Caco-2 (cell line): ENCODE measurements around the gene SYCP2. TPM values are rescaled to one million over a fixed set of nuclear protein-coding genes. Genes with fewer than 3 reads are reported as not detected.

Experiments
- BruUV-seq: library from RNA; stranded (reverse); fragments of 400-500 nt; replicated peaks from 2 replicates; lab custom pipeline; 2021; lab: Mats Ljungman, UMichigan
- CTCF ChIA-PET: fragments of 300-600 bp; sonication (Branson Sonifier 250); formaldehyde crosslinking; loops from one replicate; lab custom pipeline; 2022; ENCODE audit warnings: antibody characterized with exemption; lab: Charles Lee
- POLR2A ChIA-PET: fragments of 300-600 bp; sonication (Branson Sonifier 250); formaldehyde crosslinking; loops from one replicate; lab custom pipeline; 2022; ENCODE audit warnings: antibody characterized with exemption; lab: Charles Lee
- DNase-seq, 2 experiments: peaks; one replicate each; pipeline versions ENCODE4 v3.0.0 to v3.0.0-alpha.2; 2020 to 2022
- H3K27me3 ChIP-seq: replicated peaks from 2 replicates; pipeline ENCODE4 v1.6.0; 2011; ENCODE audit warnings: low read length; ENCODE audit not compliant: control insufficient read depth, insufficient read depth
- H3K36me3 ChIP-seq: 2 replicates; pipeline ENCODE4 v1.5.1; 2011; ENCODE audit warnings: low read length; ENCODE audit not compliant: control insufficient read depth, insufficient read depth
- H3K4me1 ChIP-seq: fragments of 250-450 bp; sonication (Bioruptor Pico); 2 replicates; pipeline ENCODE4 v1.5.1; 2020; ENCODE audit warnings: mild to moderate bottlenecking
- H3K4me3 ChIP-seq: 2 replicates; pipeline ENCODE4 v1.5.1; 2011; ENCODE audit warnings: low read depth, mild to moderate bottlenecking, control low read depth, low read length
- H3K9me3 ChIP-seq: fragments of 250-450 bp; sonication (Bioruptor Pico); 2 replicates; pipeline ENCODE4 v1.5.1; 2020; ENCODE audit warnings: mild to moderate bottlenecking, moderate library complexity
- H3K27ac Mint-ChIP-seq: one replicate; pipeline ENCODE4 v1.8.0; 2022; ENCODE audit warnings: mixed read lengths; ENCODE audit not compliant: unreplicated experiment
- H3K27me3 Mint-ChIP-seq: one replicate; pipeline ENCODE4 v1.8.0; 2022; ENCODE audit warnings: mixed read lengths; ENCODE audit not compliant: insufficient read depth, unreplicated experiment
- H3K36me3 Mint-ChIP-seq: one replicate; pipeline ENCODE4 v1.8.0; 2022; ENCODE audit warnings: mild to moderate bottlenecking, mixed read lengths; ENCODE audit not compliant: insufficient read depth, unreplicated experiment
- H3K4me1 Mint-ChIP-seq: one replicate; pipeline ENCODE4 v1.8.0; 2022; ENCODE audit warnings: low read depth, mixed read lengths; ENCODE audit not compliant: unreplicated experiment
- H3K4me3 Mint-ChIP-seq: one replicate; pipeline ENCODE4 v1.8.0; 2022; ENCODE audit warnings: mild to moderate bottlenecking, moderate library complexity, mixed read lengths; ENCODE audit not compliant: unreplicated experiment
- H3K9me3 Mint-ChIP-seq: one replicate; pipeline ENCODE4 v1.8.0; 2022; ENCODE audit warnings: mixed read lengths; ENCODE audit not compliant: unreplicated experiment
- intact Hi-C: fragments of 100-400 bp; cut with micrococcal nuclease; formaldehyde crosslinking; loops from one replicate; pipeline ENCODE4 v1.10.0; 2022; ENCODE audit not compliant: unreplicated experiment
- total RNA-seq: library from RNA; stranded (reverse); gene quantifications from 2 replicates; pipeline ENCODE4 v1.2.3, GENCODE V29; 2022
- TF ChIP-seq, protein P1 (sequence below), 2 experiments: fragments of 200-600 bp in 1 of 2; IDR thresholded peaks; 1 replicate in 1 of 2; 2 replicates in 1 of 2; pipeline versions ENCODE4 v1.5.1 to v1.8.0; 2011 to 2022; ENCODE audit warnings: antibody characterized with exemption in 1 of 2, control low read depth in 1 of 2, inconsistent platforms in 1 of 2, low read depth in 1 of 2, low read length in 1 of 2, mild to moderate bottlenecking in 1 of 2, moderate library complexity in 1 of 2; ENCODE audit not compliant: insufficient read depth in 1 of 2, severe bottlenecking in 1 of 2, unreplicated experiment in 1 of 2

The SYCP2 gene
- total RNA-seq, 1 experiment from 2014 or later, result 68.7 TPM

DNA sequence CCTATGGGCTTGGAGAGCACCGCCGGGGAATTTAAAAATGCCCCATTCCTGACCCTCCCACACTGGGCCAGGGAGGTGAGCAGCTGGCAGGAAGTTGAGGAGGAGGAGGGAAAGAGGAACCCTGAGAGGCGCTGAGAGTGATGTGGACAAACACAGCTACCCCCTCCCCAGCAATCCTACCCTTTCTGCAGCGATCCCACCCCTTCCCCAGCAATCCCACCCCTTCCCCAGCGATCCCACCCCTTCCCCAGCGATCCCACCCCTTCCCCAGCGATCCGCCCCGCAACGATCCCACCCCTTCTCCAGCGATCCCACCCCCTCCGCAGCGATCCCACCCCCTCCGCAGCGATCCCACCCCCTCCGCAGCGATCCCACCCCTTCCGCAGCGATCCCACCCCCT lies 111.6 kb downstream of the SYCP2 start:
- no TSS peak for BruUV-seq
- Mint-ChIP-seq H3K4me1 (peaks cover 6% of the 10 kb centered on the region), H3K27me3 (peaks cover 9% of the 10 kb centered on the region), H3K27ac (no peak overlapping the region), H3K9me3 (no peaks in the 10 kb centered on the region), H3K36me3 (no peaks in the 10 kb centered on the region), H3K4me3 (no peak overlapping the region)
- Histone ChIP-seq H3K4me1 (no peaks in the 10 kb centered on the region), H3K9me3 (no peaks in the 10 kb centered on the region), H3K27me3 (no peaks in the 10 kb centered on the region), H3K4me3 (no peak overlapping the region), H3K36me3 (no peaks in the 10 kb centered on the region)
- peak in 1 of 2 experiments; percentile 28 for DNase-seq
- POLR2A ChIA-PET, result no interaction called here
- TF ChIP-seq, protein P1, sequence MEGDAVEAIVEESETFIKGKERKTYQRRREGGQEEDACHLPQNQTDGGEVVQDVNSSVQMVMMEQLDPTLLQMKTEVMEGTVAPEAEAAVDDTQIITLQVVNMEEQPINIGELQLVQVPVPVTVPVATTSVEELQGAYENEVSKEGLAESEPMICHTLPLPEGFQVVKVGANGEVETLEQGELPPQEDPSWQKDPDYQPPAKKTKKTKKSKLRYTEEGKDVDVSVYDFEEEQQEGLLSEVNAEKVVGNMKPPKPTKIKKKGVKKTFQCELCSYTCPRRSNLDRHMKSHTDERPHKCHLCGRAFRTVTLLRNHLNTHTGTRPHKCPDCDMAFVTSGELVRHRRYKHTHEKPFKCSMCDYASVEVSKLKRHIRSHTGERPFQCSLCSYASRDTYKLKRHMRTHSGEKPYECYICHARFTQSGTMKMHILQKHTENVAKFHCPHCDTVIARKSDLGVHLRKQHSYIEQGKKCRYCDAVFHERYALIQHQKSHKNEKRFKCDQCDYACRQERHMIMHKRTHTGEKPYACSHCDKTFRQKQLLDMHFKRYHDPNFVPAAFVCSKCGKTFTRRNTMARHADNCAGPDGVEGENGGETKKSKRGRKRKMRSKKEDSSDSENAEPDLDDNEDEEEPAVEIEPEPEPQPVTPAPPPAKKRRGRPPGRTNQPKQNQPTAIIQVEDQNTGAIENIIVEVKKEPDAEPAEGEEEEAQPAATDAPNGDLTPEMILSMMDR (IDR thresholded peaks at IDR 0.05; ENCODE audit: insufficient read depth in 1 of 2, low read depth in 1 of 2, low read length in 1 of 2, severe bottlenecking in 1 of 2, unreplicated experiment in 1 of 2), result no peak
- intact Hi-C loops, result no loop called here
- CTCF ChIA-PET, result interaction anchor here (0.6 kb wide), 1 partner anchor 9 kb away, joined by 3 read pairs; no protein-coding TSS in a partner anchor

DNA sequence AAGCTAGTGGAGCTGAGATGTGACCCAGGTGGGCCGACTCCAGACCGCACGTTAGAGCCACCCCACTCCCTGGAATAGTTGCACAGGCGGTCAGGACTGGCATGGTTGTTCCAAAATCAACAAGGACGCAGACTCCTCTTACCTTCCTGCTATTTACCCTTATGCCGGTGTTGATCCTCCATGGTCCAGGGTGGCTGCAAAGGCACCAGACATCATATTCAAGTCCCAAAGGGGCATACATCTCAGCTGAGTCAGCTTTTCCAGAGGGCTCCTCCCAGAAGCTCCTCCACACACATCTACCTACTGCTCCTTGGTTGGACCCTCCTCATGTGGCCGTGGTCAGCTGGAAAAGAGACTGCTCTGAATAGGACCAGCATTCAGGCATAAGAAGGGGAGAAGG lies 112.2 kb downstream of the SYCP2 start:
- H3K4me3 Mint-ChIP-seq, result no peak overlapping the region
- H3K36me3 Mint-ChIP-seq, result no peaks in the 10 kb centered on the region
- Histone ChIP-seq H3K4me3 (no peak overlapping the region), H3K27me3 (no peaks in the 10 kb centered on the region), H3K4me1 (no peaks in the 10 kb centered on the region), H3K9me3 (no peaks in the 10 kb centered on the region), H3K36me3 (no peaks in the 10 kb centered on the region)
- H3K4me1 Mint-ChIP-seq, result peaks cover under 1% of the 10 kb centered on the region
- no peaks in the 10 kb centered on the region for H3K9me3 Mint-ChIP-seq
- TF ChIP-seq, protein P1 (IDR thresholded peaks at IDR 0.05; ENCODE audit: insufficient read depth in 1 of 2, low read depth in 1 of 2, low read length in 1 of 2, severe bottlenecking in 1 of 2, unreplicated experiment in 1 of 2), result no peak
- no peak overlapping the region for H3K27ac Mint-ChIP-seq
- ChIA-PET POLR2A (interaction anchor here (0.6 kb wide), 1 partner anchor 30 kb away, joined by 3 read pairs; no protein-coding TSS in a partner anchor), CTCF (interaction anchor here (0.6 kb wide), 1 partner anchor 9 kb away, joined by 3 read pairs; no protein-coding TSS in a partner anchor)
- peaks cover 13% of the 10 kb centered on the region for H3K27me3 Mint-ChIP-seq
- no peak for DNase-seq
- intact Hi-C loops, result no loop called here
- BruUV-seq, result no TSS peak

DNA sequence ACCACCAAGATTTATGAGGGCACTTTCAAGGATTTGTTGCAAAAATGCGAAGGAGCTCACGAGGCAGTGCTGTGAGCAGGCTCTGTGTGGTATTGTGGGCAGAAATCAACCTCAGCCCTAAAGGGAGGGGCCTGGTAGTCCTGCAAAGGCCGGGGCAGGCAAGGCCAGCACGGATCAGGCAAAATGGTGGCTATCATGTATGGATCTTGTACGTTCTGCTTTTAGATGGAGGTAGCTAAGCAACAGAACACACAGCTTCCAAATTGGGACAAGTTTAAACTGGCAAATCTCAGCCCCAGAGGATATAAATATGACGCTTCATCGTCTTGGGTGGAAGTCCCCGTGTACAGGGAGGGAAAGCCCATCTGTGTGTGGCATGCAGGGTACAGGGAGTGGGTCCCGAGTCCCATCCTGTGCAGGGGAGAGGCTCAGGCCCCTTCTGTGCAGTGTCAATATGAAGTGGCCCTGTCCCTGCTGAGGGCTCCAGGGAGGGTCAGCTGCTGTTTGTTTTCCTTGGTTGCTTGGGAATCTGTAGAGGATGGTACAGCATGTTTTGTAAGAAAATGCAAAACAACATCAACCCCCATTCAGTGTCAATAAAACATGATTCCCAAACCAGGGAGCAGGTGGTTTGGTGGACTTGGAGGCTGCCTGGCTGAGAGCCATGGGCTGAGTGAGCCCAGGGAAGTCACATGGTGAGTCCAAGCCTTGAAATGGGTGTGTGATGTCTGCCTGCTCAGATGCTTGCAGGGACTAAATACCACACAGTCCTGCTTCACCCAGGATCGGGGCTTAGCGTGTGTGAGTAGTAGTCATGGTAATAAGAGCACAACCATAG lies 113.0 kb downstream of the SYCP2 start:
- TF ChIP-seq, protein P1 (IDR thresholded peaks at IDR 0.05; ENCODE audit: insufficient read depth in 1 of 2, low read depth in 1 of 2, low read length in 1 of 2, severe bottlenecking in 1 of 2, unreplicated experiment in 1 of 2), result no peak
- ChIA-PET CTCF (interaction anchor here (1.4 kb wide), 1 partner anchor 29 kb away, joined by 5 read pairs; no protein-coding TSS in a partner anchor), POLR2A (interaction anchor here (0.6 kb wide), 1 partner anchor 31 kb away, joined by 3 read pairs; no protein-coding TSS in a partner anchor)
- Mint-ChIP-seq H3K27me3 (peaks cover 12% of the 10 kb centered on the region), H3K36me3 (no peaks in the 10 kb centered on the region), H3K27ac (no peak overlapping the region), H3K4me1 (no peaks in the 10 kb centered on the region), H3K9me3 (no peaks in the 10 kb centered on the region), H3K4me3 (no peak overlapping the region)
- Histone ChIP-seq H3K36me3 (no peaks in the 10 kb centered on the region), H3K4me3 (no peak overlapping the region), H3K4me1 (no peaks in the 10 kb centered on the region), H3K27me3 (no peaks in the 10 kb centered on the region), H3K9me3 (no peaks in the 10 kb centered on the region)
- DNase-seq, result peak in 1 of 2 experiments; percentile 26
- intact Hi-C loops, result no loop called here
- BruUV-seq, result no TSS peak
